ENCODE data around the gene EPHB2.

- TF ChIP-seq CTCF (IDR thresholded peaks at IDR 0.05; ENCODE audit: low read depth, low read length) = no peak
- TF ChIP-seq POLR2A (IDR thresholded peaks at IDR 0.05; ENCODE audit: extremely low read depth, insufficient read length) = no peak
- no peak for TF ChIP-seq MAX (IDR thresholded peaks at IDR 0.05; ENCODE audit: low read depth, low read length)
Measured at GRCh38 chr1:22910986-22911651, 200.5 kb downstream of the EPHB2 start.
